ENCODE results near the gene H6PD.

The H6PD gene

DNA sequence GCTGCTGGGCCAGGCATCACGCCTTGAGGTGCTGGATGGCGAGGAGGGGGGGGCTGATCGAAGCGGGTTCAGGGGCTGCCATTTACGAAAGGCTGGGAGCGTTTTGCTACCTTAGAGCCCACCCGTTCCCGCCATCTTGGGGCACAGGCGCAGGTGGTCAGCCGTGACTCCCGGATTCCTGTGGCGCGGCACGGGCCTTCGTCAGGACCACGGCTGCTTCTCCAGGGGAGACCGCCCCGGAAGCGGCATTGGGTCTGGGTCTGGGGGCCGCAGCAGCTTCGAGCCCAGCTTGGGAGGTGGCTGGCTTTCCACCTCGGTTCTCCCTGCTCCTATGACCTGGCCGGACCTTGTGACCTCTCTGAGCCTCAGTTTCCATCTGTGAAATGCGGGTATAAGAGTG lies 81.9 kb downstream of the H6PD start:
- DNase-seq (ENCODE audit: low read depth in 3 of 3), result no peak

GRCh38 chr1:9317072-9317471 lies 82.5 kb downstream of the H6PD start:
- no peak for DNase-seq (ENCODE audit: low read depth in 3 of 3)

GRCh38 chr1:9317591-9318417 lies 83.2 kb downstream of the H6PD start:
- no peak for DNase-seq (ENCODE audit: low read depth in 3 of 3)

GRCh38 chr1:9319208-9319788 lies 84.7 kb downstream of the H6PD start:
- no peak for DNase-seq (ENCODE audit: low read depth in 3 of 3)

GRCh38 chr1:9319789-9320519 lies 85.4 kb downstream of the H6PD start:
- no peak for DNase-seq (ENCODE audit: low read depth in 3 of 3)
